ENCODE measurements around the gene PODXL2. TPM values are rescaled to one million over a fixed set of nuclear protein-coding genes. Genes with fewer than 3 reads are reported as not detected.
"Not testable (repeated sequence)": the region's sequence is repeated elsewhere in the genome, so short reads cannot be mapped to it uniquely, and the experiment has no call there.

PODXL2 gene
- total RNA-seq, 1 donor from 2014 or later, result 16.8 TPM

DNA sequence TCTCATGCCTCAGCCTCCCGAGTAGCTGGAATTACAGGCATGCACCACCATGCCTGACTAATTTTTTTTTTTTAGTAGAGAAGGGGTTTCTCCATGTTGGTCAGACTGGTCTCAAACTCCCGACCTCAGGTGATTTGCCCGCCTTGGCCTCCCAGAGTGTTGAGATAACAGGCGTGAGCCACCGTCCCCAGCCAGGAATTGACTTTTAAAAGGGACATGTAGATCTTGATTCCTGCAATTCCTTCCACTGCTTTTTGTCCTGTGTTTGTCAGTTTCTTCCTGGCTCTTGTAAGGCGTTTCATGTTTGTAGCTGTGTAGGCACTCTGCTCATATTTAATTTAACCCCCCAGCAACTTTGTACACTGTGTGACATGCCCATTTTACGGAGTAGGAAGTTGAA lies 23.4 kb upstream of the PODXL2 start:
- DNase-seq (ENCODE audit: low spot score), result not testable (repeated sequence)

DNA sequence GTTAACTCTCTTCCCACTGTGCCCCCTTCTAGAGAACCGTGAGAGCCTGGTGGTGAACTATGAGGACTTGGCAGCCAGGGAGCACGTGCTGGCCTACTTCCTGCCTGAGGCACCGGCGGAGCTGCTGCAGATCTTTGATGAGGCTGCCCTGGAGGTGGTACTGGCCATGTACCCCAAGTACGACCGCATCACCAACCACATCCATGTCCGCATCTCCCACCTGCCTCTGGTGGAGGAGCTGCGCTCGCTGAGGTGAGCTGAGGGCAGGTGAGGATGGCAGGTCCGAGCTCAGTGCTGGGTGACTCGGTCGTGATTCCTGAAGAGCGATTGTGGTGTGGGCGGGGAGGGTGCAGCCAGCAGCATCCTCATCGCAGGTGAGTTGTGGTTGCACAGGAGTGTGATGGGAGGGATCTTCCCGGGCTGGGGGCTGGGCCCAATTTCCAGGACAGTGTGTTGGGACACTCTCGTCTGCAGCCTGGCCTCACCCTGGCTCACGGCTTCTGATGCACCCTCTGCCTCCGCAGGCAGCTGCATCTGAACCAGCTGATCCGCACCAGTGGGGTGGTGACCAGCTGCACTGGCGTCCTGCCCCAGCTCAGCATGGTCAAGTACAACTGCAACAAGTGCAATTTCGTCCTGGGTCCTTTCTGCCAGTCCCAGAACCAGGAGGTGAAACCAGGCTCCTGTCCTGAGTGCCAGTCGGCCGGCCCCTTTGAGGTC lies 22.7 kb upstream of the PODXL2 start:
- no peak for DNase-seq (ENCODE audit: low spot score)

DNA sequence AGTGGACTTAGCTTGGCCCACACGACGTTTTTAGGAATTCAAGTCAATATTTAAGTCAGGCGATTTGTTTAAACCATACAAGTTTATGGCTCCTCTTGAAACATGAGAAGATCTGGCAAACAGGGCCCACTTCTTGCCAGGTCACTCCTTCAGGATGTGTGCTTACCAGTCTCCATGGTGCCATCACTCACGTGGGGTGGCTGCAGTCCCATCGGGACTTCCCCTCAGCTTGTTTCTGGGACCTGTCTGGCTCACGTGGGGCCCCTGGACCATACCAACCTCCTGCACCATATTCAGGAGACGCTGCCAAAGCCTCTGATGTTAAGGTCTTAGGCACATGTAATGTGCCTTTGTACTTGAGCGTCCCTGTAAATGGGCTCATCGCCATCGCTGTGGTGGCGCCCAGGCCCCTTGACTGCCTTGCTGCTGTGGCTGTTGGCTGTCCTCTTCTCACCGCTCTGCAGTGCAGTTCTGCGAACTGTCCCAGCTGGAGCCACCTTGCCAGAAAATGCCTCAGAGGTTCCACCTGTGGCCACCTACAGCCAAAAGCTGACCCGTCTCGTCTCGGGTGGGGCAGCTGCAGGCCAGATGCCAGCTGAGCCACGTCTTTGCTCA lies 21.9 kb upstream of the PODXL2 start:
- no peak for DNase-seq (ENCODE audit: low spot score)

DNA sequence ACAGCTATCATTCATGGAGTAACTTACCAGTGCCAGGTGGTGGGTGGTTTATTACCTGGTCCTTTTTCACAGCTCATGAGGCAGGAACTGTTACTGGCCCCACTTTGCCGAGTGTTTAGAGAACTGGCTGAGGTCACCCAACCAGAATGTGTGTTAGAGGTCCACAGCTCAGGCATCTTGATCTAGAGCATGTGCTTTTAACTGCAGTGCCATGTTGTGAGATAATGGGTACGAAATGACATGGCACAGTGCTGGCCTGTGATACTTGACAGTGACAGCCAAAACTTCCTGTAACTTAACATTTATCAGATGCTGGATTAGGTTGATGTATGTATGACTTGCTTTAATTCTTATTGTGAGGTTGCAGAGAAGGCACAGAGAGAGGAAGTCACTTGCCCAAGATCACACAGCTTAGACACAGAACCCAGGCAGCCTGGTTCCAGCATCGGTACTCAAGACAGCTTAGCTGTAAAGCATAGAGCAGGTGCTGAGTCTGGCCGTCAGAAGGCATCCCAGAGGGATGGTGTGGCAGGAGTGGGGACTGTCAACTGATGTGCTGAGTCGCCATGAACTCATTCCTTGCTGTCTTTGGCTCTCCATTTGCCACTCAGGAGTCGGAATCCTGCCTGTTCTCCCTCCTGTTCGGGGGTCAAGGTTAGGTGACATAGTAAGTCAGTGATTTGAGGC lies 21.2 kb upstream of the PODXL2 start:
- DNase-seq (ENCODE audit: low spot score), result no peak

DNA sequence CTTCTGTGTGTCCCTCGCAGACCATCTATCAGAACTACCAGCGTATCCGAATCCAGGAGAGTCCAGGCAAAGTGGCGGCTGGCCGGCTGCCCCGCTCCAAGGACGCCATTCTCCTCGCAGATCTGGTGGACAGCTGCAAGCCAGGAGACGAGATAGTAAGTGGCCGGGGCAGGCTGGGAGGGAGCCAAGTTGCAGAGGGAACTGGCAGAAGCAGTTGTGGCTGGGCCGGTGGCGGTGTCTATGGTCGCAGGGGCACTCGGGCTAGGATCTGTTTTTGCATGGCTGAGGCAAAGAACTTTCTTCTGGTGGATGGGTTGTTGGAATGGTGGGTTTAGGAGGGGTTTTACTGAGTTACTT lies 20.6 kb upstream of the PODXL2 start:
- DNase-seq (ENCODE audit: low spot score), result no peak

DNA sequence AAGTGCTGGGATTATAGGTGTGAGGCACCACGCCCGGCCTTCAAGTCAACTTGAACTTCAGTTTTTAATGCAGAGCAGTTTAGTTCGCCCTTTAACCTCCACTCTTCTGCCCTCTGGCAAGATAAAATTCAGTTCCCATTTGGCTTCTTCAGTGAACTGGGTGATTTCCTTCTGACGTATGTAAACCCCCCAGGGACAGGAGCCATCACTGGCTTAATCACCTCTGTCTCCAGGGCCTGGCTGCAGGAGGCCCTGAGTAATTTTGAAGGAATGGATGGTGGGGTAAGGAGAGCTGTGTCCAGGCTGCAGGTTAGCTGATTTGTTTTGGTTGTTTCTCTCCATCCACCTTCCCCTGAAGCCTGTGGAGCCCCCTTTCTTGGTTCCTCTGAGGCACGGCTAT lies 18.9 kb upstream of the PODXL2 start:
- DNase-seq (ENCODE audit: low spot score), result no peak

DNA sequence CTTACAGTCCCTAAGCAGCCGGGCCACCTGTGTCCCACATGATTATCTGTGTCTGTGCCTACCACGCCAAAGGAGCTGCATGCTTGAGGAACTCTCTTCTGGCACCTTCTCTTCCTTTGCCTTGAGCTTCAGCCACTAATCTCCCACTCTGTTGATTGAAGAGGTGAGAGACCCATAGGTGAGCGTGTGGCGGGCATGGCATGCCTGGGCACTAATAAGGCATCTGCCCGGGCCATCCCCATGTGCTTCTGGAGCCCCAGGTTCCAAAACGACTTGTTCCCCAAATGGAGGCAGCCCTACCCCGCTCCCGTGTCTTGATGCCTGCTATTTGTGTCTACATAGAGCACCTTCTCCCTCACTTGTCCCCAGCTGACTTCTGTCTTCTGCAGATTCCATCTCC lies 17.7 kb upstream of the PODXL2 start:
- DNase-seq (ENCODE audit: low spot score), result no peak

DNA sequence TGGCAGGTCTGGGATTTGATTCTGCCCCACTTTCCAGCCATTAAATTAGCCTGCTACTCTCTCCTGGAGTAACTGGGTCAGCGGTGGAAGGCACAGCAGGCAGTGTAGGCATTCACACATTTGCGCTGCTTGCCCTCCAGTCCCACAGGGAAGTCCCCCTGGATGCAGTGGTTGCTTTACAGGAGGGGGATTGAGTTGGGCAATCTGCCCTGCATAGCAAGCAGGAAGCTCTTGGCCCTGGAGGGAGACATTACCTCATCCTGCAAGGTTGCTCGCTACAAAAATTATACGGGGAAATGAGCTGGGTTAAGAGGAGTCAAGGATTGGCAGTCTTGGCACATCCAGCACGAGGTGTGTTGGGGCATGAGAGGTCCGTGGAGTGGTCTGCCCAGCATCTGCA lies 16.0 kb upstream of the PODXL2 start:
- no peak for DNase-seq (ENCODE audit: low spot score)

DNA sequence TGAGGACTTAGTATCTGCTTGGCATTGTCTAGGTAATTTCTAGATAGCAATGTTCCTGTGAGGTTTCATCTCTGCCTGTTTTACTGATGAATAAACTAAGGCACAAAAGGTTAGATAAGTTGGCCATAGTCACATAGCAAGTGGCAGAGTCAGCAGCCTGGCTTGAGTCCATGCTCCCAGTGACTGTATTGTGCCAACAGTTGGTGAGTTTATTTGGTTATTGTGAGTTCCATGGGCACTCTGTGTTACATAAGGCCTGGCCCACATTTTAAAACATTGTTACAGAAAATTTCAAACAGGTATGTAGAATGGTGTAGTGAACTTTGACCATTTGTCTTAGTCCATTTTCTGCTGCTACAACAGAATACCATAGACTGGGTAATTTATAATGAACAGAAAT lies 15.6 kb upstream of the PODXL2 start:
- DNase-seq (ENCODE audit: low spot score), result no peak

DNA sequence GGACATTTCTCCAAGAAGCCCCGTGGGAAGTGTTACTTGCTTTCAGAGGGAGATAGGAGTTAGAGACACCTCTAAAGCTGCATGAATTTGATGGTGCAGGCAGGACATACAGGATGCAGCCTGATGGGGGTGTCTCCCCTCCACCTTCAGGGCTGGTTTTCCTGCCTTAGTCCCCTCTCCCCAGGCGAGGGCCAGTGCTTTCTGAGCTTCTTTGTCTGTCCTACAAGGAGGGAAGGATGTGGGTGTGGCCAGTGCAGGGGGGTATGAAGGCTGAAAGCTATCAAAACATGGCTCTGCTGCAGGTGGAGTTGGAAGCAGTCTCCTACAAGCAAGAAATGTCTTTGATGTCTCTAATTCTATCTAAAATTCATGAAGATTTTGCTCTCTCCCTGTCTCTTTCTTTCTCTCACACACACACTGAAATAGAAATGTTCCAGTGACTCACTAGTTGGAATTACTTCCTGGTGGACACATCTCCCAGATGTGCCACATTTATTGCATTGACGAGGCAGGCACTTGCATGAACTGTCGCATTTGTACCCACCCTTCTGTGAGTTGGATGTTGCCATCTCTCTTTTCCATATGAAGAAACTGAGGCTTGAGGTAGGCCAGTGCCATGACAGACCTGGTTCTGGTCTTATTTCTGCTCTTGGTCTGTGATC lies 13.9 kb upstream of the PODXL2 start:
- DNase-seq (ENCODE audit: low spot score), result no peak

DNA sequence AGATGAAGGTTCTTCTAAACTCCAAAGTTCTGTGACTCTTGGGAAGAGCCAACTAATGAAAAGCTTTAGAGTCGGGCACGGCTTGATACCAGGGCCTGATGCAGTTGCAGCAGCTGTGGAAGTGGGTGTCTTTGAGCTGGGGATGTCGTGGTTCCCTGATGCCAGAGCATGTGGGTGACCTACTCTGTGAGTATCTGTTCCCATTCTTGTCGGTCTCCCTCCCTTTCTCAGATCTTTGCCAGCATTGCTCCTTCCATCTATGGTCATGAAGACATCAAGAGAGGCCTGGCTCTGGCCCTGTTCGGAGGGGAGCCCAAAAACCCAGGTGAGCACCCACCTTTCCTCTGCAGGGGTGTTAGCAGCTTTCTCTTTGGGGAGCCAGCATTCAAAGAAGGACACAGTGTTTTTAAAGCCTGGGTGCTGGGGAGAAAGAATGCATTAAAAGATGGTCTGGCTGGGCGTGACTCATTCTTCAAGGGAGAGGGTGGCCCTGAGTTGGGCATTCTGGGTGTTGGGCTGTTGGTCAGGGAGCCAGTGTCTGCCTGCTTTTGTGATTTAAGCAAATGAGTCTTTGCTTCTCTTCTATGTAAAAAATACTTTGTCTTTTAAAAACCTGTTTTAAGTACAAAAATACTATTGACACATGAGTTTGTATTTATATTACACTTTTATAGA lies 13.2 kb upstream of the PODXL2 start:
- no peak for DNase-seq (ENCODE audit: low spot score)

DNA sequence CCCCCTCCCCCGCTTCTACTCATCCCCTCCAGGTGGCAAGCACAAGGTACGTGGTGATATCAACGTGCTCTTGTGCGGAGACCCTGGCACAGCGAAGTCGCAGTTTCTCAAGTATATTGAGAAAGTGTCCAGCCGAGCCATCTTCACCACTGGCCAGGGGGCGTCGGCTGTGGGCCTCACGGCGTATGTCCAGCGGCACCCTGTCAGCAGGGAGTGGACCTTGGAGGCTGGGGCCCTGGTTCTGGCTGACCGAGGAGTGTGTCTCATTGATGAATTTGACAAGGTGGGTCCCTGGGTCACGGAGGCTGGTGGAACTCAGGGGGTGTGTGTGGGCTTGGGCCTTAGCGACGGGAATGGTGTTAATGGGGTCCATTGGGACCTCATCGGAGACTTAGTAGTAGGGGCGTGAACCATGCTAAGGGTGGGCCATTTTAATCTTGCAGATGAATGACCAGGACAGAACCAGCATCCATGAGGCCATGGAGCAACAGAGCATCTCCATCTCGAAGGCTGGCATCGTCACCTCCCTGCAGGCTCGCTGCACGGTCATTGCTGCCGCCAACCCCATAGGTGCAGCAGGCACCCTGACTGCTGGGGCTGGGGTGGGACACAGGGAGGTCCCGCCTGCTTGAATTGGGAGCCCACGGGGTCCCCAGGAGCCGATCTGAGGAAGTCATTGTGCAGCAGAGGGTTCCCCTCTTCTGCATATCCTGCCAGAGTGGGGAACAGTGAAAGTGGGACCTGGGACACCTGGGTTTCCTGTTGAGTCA lies 12.0 kb upstream of the PODXL2 start:
- DNase-seq (ENCODE audit: low spot score), result no peak

DNA sequence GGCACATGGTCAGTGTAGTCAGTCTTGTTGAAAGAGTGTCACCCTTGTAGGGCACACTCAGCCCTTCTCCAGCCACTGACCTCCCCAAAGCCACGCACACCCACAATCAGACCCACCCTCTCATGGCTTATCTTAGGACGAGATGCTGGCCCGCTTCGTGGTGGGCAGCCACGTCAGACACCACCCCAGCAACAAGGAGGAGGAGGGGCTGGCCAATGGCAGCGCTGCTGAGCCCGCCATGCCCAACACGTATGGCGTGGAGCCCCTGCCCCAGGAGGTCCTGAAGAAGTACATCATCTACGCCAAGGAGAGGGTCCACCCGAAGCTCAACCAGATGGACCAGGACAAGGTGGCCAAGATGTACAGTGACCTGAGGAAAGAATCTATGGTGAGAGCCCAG lies 10.1 kb upstream of the PODXL2 start:
- DNase-seq (ENCODE audit: low spot score), result no peak

DNA sequence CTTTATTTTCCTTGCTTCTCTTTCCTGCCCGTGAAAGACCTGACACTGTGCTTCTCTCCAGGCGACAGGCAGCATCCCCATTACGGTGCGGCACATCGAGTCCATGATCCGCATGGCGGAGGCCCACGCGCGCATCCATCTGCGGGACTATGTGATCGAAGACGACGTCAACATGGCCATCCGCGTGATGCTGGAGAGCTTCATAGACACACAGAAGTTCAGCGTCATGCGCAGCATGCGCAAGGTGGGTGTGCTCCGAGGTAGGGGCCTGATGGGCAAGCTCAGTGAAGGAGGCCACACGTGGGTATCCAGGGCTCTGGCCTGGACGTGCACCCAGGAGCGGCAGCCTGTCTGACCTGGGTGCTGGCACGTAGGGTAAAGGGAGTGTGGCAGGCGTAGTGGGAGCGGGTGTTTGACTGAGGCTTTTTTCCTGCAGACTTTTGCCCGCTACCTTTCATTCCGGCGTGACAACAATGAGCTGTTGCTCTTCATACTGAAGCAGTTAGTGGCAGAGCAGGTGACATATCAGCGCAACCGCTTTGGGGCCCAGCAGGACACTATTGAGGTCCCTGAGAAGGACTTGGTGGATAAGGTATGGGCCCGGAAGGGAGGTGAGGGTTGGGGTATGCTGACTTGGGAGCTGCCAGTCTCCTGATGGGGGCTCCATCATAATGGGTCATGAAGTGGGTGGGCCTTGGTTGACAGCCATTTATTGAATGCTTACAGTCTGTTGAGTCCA lies 8.2 kb upstream of the PODXL2 start:
- DNase-seq (ENCODE audit: low spot score), result no peak

DNA sequence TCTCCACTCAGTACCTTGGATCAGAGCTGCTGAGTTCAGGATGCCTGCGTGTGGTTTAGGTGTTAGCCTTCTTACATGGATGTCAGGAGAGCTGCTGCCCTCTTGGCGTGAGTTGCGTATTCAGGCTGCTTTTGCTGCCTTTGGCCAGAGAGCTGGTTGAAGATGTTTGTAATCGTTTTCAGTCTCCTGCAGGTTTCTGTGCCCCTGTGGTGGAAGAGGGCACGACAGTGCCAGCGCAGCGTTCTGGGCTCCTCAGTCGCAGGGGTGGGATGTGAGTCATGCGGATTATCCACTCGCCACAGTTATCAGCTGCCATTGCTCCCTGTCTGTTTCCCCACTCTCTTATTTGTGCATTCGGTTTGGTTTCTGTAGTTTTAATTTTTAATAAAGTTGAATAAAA lies 7.0 kb upstream of the PODXL2 start:
- no peak for DNase-seq (ENCODE audit: low spot score)

DNA sequence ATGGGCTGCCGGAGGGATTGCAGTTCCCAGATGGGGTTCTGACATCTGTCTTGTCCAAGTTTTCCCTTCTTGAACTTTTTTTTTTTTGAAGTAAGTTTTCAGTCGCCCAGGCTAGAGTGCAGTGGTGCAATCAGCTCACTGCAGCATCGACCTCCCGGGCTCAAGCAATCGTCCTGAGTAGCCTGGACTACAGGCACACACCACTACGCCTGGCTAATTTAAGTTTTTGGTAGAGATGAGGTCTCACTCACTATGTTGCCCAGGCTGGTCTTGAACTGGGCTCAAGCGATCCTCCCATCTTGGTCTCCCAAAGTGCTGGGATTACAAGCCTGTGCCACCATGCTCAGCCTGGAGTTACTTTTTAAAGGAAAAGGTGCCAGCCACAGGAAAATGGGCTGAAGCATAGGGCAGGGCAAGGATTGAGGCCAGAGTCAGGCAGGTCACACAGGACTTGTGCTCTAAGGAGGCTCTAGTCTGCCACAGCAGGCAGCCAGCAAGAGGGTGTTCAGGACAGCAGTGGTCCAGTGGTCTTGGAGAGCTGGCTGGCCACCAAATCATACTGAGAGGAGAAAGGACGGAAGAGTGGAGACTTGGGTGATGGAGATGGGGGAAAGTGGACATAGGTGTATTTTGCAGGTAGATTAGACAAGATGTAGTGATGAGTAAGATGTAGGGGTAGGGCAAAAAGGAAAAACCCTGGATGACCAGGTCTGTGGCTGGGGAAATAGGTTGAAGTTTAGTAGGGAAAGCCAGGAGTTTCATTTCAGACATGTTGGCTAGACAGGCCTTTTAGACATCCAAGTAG lies 6.0 kb upstream of the PODXL2 start:
- DNase-seq (ENCODE audit: low spot score), result no peak

DNA sequence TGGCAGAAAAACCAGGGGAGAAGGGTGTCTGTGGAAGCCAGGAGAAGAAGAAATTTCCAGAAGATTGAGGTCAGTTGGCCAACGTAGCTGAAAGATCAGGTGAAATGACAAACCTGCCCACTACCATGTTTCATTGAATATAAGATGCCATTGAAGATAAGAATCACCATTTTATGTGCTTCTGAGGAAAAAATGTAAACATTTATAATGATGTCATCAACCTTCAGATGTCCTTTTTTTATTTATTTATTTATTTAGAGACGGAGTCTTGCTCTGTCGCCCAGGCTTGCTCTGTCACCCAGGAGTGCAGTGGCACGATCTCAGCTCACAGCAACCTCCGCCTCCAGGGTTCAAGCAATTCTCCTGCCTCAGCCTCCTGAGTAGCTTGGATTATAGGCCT lies 4.9 kb upstream of the PODXL2 start:
- no peak for DNase-seq (ENCODE audit: low spot score)

DNA sequence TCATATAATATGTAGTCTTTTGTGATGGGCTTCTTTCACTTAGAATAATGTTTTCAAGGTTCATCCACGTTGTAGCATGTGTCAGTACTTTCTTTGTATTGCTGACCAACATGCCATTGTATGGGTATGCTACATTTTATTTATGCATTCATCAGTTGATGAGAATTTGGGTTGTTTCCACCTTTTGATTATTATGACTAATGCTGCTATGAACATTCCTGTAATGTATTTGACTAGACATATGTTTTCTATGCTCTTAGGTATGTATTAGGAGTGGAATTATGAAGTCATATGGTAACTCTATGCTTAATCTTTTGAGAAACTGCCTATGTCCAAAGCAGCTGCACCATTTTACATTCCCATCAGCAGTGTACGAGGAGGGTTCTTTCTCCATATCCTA lies 3.2 kb upstream of the PODXL2 start:
- no peak for DNase-seq (ENCODE audit: low spot score)

DNA sequence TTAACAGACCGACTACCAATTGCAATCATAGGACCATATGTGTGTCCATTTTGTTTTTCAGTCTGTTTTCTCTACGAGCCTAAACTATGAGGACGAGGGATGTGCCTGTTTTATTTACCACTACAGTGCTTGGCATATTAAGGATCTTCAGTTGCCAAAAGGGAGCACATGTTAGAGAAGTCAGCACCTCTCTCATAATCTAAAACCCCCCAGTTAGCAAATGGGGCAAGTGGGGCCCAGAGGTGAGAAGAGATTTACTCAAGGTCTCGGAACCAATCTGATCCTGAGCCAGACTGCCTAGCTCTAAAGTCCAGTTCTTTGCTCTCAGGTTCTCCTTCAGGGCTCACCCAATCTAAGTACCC lies 578 bp upstream of the PODXL2 start:
- no peak for DNase-seq (ENCODE audit: low spot score)

All from mucosa of gallbladder (tissue), 1 donor.